Neural cell (in vitro differentiated cells): ENCODE results near the gene ZFP90. TPM values are rescaled to one million over a fixed set of nuclear protein-coding genes. Genes with fewer than 3 reads are reported as not detected.

Experiments used
- H2AFZ ChIP-seq: fragments of 200-600, 300-800 bp; sonication (generic), shearing (Covaris generic); 2 replicates; pipeline ENCODE4 v1.6.0; 2014; ENCODE audit warnings: low read depth, mild to moderate bottlenecking, antibody characterized with exemption, low read length, moderate library complexity
- H3F3A ChIP-seq: fragments of 200-600 bp; shearing (Covaris generic); 2 replicates; pipeline ENCODE4 v1.6.1; 2016; ENCODE audit warnings: mild to moderate bottlenecking, moderate library complexity, mixed read lengths, antibody characterized with exemption, low read length; ENCODE audit not compliant: insufficient read depth, poor library complexity, severe bottlenecking
- H3K27ac ChIP-seq: fragments of 200-600, 300-800 bp; sonication (generic), shearing (Covaris generic); 2 replicates; pipeline ENCODE4 v1.5.1; 2014; ENCODE audit warnings: mild to moderate bottlenecking, low read length, moderate library complexity
- H3K27me3 ChIP-seq: fragments of 300-800, 200-600 bp; sonication (generic), shearing (Covaris generic); 2 replicates; pipeline ENCODE4 v1.6.0; 2014; ENCODE audit warnings: mild to moderate bottlenecking, low read depth, low read length, moderate library complexity; ENCODE audit not compliant: insufficient read depth
- H3K36me3 ChIP-seq: fragments of 300-800, 200-600 bp; sonication (generic), shearing (Covaris generic); 2 replicates; pipeline ENCODE4 v1.5.1; 2014; ENCODE audit warnings: mild to moderate bottlenecking, antibody characterized with exemption, low read length, moderate library complexity; ENCODE audit not compliant: insufficient read depth
- H3K4me2 ChIP-seq: fragments of 300-800, 200-600 bp; sonication (generic), shearing (Covaris generic); 2 replicates; pipeline ENCODE4 v1.6.0; 2014; ENCODE audit warnings: mild to moderate bottlenecking, low read length
- H3K4me3 ChIP-seq: fragments of 300-800, 200-600 bp; sonication (generic), shearing (Covaris generic); 2 replicates; pipeline ENCODE4 v1.5.1; 2014; ENCODE audit warnings: mild to moderate bottlenecking, low read length, moderate library complexity
- H3K79me2 ChIP-seq: fragments of 200-600 bp; shearing (Covaris generic); replicated peaks from 2 replicates; pipeline ENCODE4 v1.6.0; 2014; ENCODE audit warnings: mild to moderate bottlenecking, low read length, moderate library complexity; ENCODE audit not compliant: insufficient read depth
- H3K9ac ChIP-seq: fragments of 300-800, 200-600 bp; sonication (generic), shearing (Covaris generic); 2 replicates; pipeline ENCODE4 v1.6.1; 2016; ENCODE audit warnings: mild to moderate bottlenecking, low read length, mixed read lengths
- H3K9me2 ChIP-seq: fragments of 200-600 bp; shearing (Covaris generic); 2 replicates; pipeline ENCODE4 v1.6.1; 2016; ENCODE audit warnings: mild to moderate bottlenecking, low read length, mixed read lengths; ENCODE audit not compliant: insufficient read depth
- H3K9me3 ChIP-seq: fragments of 200-600, 300-800 bp; sonication (generic), shearing (Covaris generic); 2 replicates; pipeline ENCODE4 v1.6.1; 2016; ENCODE audit warnings: mild to moderate bottlenecking, mixed run types, low read length, moderate library complexity, mixed read lengths
- H4K20me1 ChIP-seq: fragments of 200-600 bp; shearing (Covaris generic); 2 replicates; pipeline ENCODE4 v1.6.1; 2016; ENCODE audit warnings: mild to moderate bottlenecking, mixed run types; ENCODE audit not compliant: insufficient read depth
- CTCF ChIP-seq: fragments of 450-650 bp; IDR thresholded peaks from 2 replicates; pipeline ENCODE4 v1.5.1; 2014; ENCODE audit warnings: antibody characterized with exemption, mild to moderate bottlenecking, moderate library complexity; ENCODE audit not compliant: poor library complexity, severe bottlenecking
- EP300 ChIP-seq: fragments of 450-650 bp; conservative IDR thresholded peaks from 2 replicates; pipeline ENCODE4 v1.6.1; 2014; ENCODE audit warnings: antibody characterized with exemption, mild to moderate bottlenecking, moderate library complexity; ENCODE audit not compliant: poor library complexity, severe bottlenecking
- EZH2 ChIP-seq: fragments of 200-600, 300-800 bp; shearing (Covaris generic), sonication (generic); IDR thresholded peaks from 2 replicates; pipeline ENCODE4 v1.6.1; 2014; ENCODE audit warnings: antibody characterized with exemption, low read length, borderline replicate concordance, mild to moderate bottlenecking; ENCODE audit not compliant: insufficient read depth, poor library complexity, severe bottlenecking
- MXI1 ChIP-seq: fragments of 450-650 bp; conservative IDR thresholded peaks from 2 replicates; pipeline ENCODE4 v1.6.1; 2014; ENCODE audit warnings: antibody characterized with exemption, mild to moderate bottlenecking; ENCODE audit not compliant: poor library complexity, severe bottlenecking
- POLR2AphosphoS5 ChIP-seq: IDR thresholded peaks from 2 replicates; pipeline ENCODE4 v1.6.1; 2012
- RAD21 ChIP-seq: fragments of 450-650 bp; conservative IDR thresholded peaks from 2 replicates; pipeline ENCODE4 v1.6.1; 2014; ENCODE audit warnings: antibody characterized with exemption, mild to moderate bottlenecking, moderate library complexity
- REST ChIP-seq: IDR thresholded peaks from 2 replicates; pipeline ENCODE4 v1.6.1; 2012; ENCODE audit warnings: borderline replicate concordance
- SMC3 ChIP-seq: fragments of 450-650 bp; conservative IDR thresholded peaks from 2 replicates; pipeline ENCODE4 v1.6.1; 2014; ENCODE audit warnings: antibody characterized with exemption, mild to moderate bottlenecking, moderate library complexity; ENCODE audit not compliant: poor library complexity
- TAF1 ChIP-seq: IDR thresholded peaks from 2 replicates; pipeline ENCODE4 v1.6.1; 2012; ENCODE audit warnings: low read depth
- polyA plus RNA-seq: library from polyadenylated mRNA; depleted of rRNA; stranded (reverse); fragments of >200 nt; gene quantifications from 2 replicates; pipeline ENCODE4 v1.2.3, GENCODE V29; 2014

Gene ZFP90
- polyA plus RNA-seq, 1 donor from 2014 or later, result 73.6 TPM

GRCh38 chr16:68529608-68529930 is 9.5 kb upstream of the ZFP90 start:
- Histone ChIP-seq H3K79me2 (no peaks in the 10 kb centered on the region), H3K4me3 (peak overlapping the region; percentile 73), H3K9ac (no peak overlapping the region), H3K36me3 (no peaks in the 10 kb centered on the region), H3K27ac (no peak overlapping the region), H4K20me1 (no peaks in the 10 kb centered on the region), H3K4me2 (no peak overlapping the region), H3F3A (no peaks in the 10 kb centered on the region), H3K9me3 (no peaks in the 10 kb centered on the region), H3K27me3 (no peaks in the 10 kb centered on the region), H3K9me2 (no peaks in the 10 kb centered on the region), H2AFZ (peak overlapping the region; percentile 29)
- TF ChIP-seq POLR2AphosphoS5 (no peak), SMC3 (no peak), CTCF (no peak), MXI1 (no peak), EP300 (no peak), RAD21 (no peak), REST (no peak), TAF1 (no peak), EZH2 (no peak)

GRCh38 chr16:68529931-68530701 is 9.0 kb upstream of the ZFP90 start:
- Histone ChIP-seq H3K9me3 (no peaks in the 10 kb centered on the region), H3K9me2 (no peaks in the 10 kb centered on the region), H3K4me3 (peak overlapping the region; percentile 73), H4K20me1 (no peaks in the 10 kb centered on the region), H3K27me3 (no peaks in the 10 kb centered on the region), H3K4me2 (no peak overlapping the region), H2AFZ (peak overlapping the region; percentile 29), H3K79me2 (no peaks in the 10 kb centered on the region), H3K27ac (no peak overlapping the region), H3F3A (no peaks in the 10 kb centered on the region), H3K9ac (peak overlapping the region; percentile 56), H3K36me3 (no peaks in the 10 kb centered on the region)
- TF ChIP-seq POLR2AphosphoS5 (peak; percentile 78), RAD21 (no peak), SMC3 (peak; percentile 13), CTCF (no peak), EP300 (no peak), TAF1 (peak; percentile 73), MXI1 (peak; percentile 54), REST (peak; percentile 57), EZH2 (no peak)
